Heart right ventricle (tissue), 16 donors: ENCODE data around the gene SHROOM3. TPM values are rescaled to one million over a fixed set of nuclear protein-coding genes. Genes with fewer than 3 reads are reported as not detected.
A peak's percentile ranks its signal among the peaks of the same experiment; 100 is the strongest.
"Not testable (repeated sequence)": the region's sequence is repeated elsewhere in the genome, so short reads cannot be mapped to it uniquely, and the experiment has no call there.

Source experiments
- ATAC-seq, 8 donors: fragments of 200-7000 bp; cut with Tn5 transposase; one replicate each; pipeline ENCODE4 v1.9.1; 2020; ENCODE audit warnings: mild to moderate bottlenecking in 8 of 8, moderate library complexity in 8 of 8, moderate number of reproducible peaks in 1 of 8
- DNase-seq, 2 donors: peaks; one replicate each; pipeline ENCODE4 v3.0.0-alpha.2; 2020
- H3K27ac ChIP-seq, 10 donors: fragments of 200-600 bp; sonication (generic) in 2 of 10; one replicate each; pipeline versions ENCODE4 v1.5.0 to v1.8.0; 2020 to 2022; ENCODE audit warnings: mild to moderate bottlenecking in 3 of 10
- H3K27me3 ChIP-seq, 7 donors: fragments of 200-600 bp; one replicate each; pipeline ENCODE4 v1.8.0; 2021 to 2022; ENCODE audit warnings: mild to moderate bottlenecking in 2 of 7
- H3K36me3 ChIP-seq, 9 donors: fragments of 200-600 bp; sonication (generic) in 1 of 9; one replicate each; pipeline versions ENCODE4 v1.5.0 to v1.8.0; 2020 to 2022; ENCODE audit warnings: mild to moderate bottlenecking in 2 of 9
- H3K4me1 ChIP-seq, 9 donors: fragments of 200-600 bp; sonication (generic) in 1 of 9; one replicate each; pipeline versions ENCODE4 v1.5.0 to v1.8.0; 2020 to 2022; ENCODE audit warnings: mild to moderate bottlenecking in 4 of 9
- H3K4me3 ChIP-seq, 10 donors: fragments of 200-600 bp; sonication (generic) in 2 of 10; one replicate each; pipeline versions ENCODE4 v1.5.0 to v1.8.0; 2020 to 2022; ENCODE audit warnings: mild to moderate bottlenecking in 7 of 10, moderate library complexity in 2 of 10
- H3K9me3 ChIP-seq, 11 donors: fragments of 200-600 bp in 10 of 11; sonication (generic) in 2 of 11; one replicate each; pipeline versions ENCODE4 v1.5.0 to v1.8.0; 2013 to 2022; ENCODE audit warnings: mild to moderate bottlenecking in 2 of 11, control low read depth in 1 of 11, moderate library complexity in 1 of 11
- WGBS, 2 donors: extraction: QIAGEN DNeasy Blood & Tissue Kit; methylation state at CpG; one replicate each; pipeline ENCODE4 v1.1.7; 2013; ENCODE audit warnings: inconsistent platforms in 1 of 2; 5-methylcytosine and 5-hydroxymethylcytosine counted together
- intact Hi-C, 10 donors: fragments of 100-400 bp; cut with DNase I; formaldehyde crosslinking; loops; one replicate each; pipeline versions ENCODE4 v1.11.1 to v1.14.2; 2022
- polyA plus RNA-seq, 2 donors: library from polyadenylated mRNA; stranded (reverse); fragments of 200-250 nt; gene quantifications; one replicate each; pipeline ENCODE4 v1.2.3, GENCODE V29; 2013
- total RNA-seq, 10 donors: library from RNA; stranded (reverse); fragmentation: NEBNext Ultra II Directional in 3 of 10; extraction: Animal tissue kit (Norgen Biotek cat#: 25700) in 3 of 10; gene quantifications; one replicate each; pipeline versions ENCODE4 v1.2.1 to v1.2.4, GENCODE V29; 2021 to 2023
- TF ChIP-seq, protein P1 (sequence below), 9 donors: fragments of 200-600 bp; sonication (generic) in 2 of 9; IDR thresholded peaks; one replicate each; pipeline versions ENCODE4 v1.5.0 to v1.8.0; 2021 to 2022; ENCODE audit warnings: antibody characterized with exemption in 9 of 9, mild to moderate bottlenecking in 5 of 9, moderate library complexity in 1 of 9
- donor health status: Arrhythmogenic right ventricular cardiomyopathy.
- donor health status: ischemic (EF 13 %, LVEDD 7.1; RV severe dilation, severe dysfunction).
- donor health status: healthy with polysubstance abuse.
- donor health status: DM: no; HTN: yes; CAD: no.
- donor health status: DM: no; HTN: no; CAD: no.
- donor health status: ischemic (EF 25% LVEDD 6.9; RV normal size, moderate dysfunction).
- donor health status: ischemic (EF 25% LVEDD 5.7; RV mildly dilated, moderate dysfunction).
- donor health status: healthy.
- donor health status: DM: yes; HTN: yes; CAD: no.
- donor health status: Ischemic cardiomyopathy.
- donor health status: ischemic (EF 35%, LVEDD 5.7; RV mildly dilated, moderate dysfunction).
- donor health status: nonischemic (EF 11% LVEDD 7.7; RV severe dilation, severe dysfunction).
- donor health status: DM: yes; HTN: yes; CAD: no.
- donor health status: PGD.
- donor health status: ischemic (EF 29% LVEDD 5.4; RV normal size, mild dysfunction).
- donor health status: nonischemic (EF 23%, LVEDD 6.1; RV moderate dilation, normal function).

The SHROOM3 gene
- total and polyA plus RNA-seq, 12 donors = 1.7 to 33.3 (median 15.9) TPM

DNA sequence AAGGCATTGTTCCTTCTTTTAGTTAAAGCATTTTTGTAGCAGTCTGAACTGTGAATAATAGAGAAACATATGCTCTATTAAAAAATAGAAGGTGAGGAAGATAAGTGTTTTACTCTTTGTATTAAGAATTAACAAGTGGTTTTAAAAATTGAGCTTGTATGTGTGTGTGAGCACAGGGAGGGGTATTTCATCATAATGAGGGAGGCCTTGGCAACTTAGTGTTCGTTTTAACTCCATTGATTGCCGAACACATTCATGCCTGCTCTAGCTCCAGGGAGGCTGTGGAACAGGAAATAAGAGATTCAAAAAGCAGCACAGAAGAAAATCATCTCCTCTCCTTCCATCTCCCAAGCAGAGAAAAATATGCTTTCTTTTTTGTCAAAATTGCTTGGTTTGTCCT lies 14.8 kb downstream of the SHROOM3 start:
- intact Hi-C loops = loop anchor here in 1 of 10 donors (5.0 kb wide), 1 partner anchor 37 kb away; no protein-coding TSS in a partner anchor
- WGBS, 2 donors = 35 to 55% methylated on average over 2 of the region's 2 CpGs
- Histone ChIP-seq H3K36me3 (no peaks in the 10 kb centered on the region), H3K27me3 (no peaks in the 10 kb centered on the region), H3K9me3 (no peaks in the 10 kb centered on the region), H3K27ac (peak overlapping the region in 3 of 10 donors; percentile 17 to 56 (median 41)), H3K4me1 (peaks cover 0 to 14% (median 5%) of the 10 kb centered on the region in 9 donors), H3K4me3 (no peak overlapping the region)
- TF ChIP-seq, protein P1, sequence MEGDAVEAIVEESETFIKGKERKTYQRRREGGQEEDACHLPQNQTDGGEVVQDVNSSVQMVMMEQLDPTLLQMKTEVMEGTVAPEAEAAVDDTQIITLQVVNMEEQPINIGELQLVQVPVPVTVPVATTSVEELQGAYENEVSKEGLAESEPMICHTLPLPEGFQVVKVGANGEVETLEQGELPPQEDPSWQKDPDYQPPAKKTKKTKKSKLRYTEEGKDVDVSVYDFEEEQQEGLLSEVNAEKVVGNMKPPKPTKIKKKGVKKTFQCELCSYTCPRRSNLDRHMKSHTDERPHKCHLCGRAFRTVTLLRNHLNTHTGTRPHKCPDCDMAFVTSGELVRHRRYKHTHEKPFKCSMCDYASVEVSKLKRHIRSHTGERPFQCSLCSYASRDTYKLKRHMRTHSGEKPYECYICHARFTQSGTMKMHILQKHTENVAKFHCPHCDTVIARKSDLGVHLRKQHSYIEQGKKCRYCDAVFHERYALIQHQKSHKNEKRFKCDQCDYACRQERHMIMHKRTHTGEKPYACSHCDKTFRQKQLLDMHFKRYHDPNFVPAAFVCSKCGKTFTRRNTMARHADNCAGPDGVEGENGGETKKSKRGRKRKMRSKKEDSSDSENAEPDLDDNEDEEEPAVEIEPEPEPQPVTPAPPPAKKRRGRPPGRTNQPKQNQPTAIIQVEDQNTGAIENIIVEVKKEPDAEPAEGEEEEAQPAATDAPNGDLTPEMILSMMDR (IDR thresholded peaks at IDR 0.05) = no peak
- ATAC-seq = peak in 3 of 8 donors; percentile 55 to 80 (median 58)
- no peak for DNase-seq

DNA sequence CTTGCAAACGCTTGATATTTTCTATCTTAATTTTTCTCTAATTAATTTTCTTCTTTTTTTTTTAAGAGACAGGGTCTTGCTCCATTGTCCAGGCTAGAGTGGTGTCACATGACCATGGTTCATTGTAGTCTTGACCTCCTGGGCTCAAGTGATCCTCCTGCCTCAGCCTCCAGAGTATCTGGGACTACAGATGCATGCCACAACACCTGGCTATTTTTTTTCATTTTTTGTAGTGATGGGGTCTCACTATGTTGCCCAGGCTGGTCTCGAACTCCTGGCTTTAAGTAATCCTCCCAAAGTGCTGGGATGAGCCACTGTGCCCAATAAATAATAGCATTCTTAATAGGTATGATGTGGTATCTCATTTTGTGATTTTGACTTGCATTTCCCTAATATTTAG lies 18.2 kb downstream of the SHROOM3 start:
- Histone ChIP-seq H3K36me3 (no peaks in the 10 kb centered on the region), H3K27ac (no peak overlapping the region), H3K9me3 (no peaks in the 10 kb centered on the region), H3K4me3 (no peak overlapping the region), H3K27me3 (no peaks in the 10 kb centered on the region), H3K4me1 (peaks cover 0 to 5% (median 0%) of the 10 kb centered on the region in 9 donors)
- 84 to 91% methylated on average over 2 of the region's 2 CpGs for WGBS, 2 donors
- TF ChIP-seq, protein P1 (IDR thresholded peaks at IDR 0.05) = no peak
- no peak for DNase-seq
- intact Hi-C loops = no loop called here
- no peak for ATAC-seq

DNA sequence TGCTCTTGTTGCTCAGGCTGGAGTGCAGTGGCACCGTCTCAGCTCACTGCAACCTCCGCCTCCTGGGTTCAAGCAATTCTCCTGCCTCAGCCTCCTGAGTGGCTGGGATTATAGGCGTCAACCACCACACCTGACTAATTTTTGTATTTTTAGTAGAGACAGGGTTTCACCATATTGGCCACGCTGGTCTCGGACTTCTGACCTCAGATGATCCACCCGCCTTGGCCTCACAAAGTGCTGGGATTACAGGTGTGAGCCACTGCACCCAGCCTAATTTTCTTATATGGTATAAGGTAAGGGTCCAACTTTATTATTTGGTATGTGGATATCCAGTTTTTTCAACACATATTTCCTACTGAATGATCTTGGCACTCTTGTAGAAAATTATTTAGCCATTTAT lies 19.0 kb downstream of the SHROOM3 start:
- H3K27ac ChIP-seq, DNase-seq, H3K27me3 ChIP-seq, H3K4me3 ChIP-seq, intact Hi-C loops, H3K4me1 ChIP-seq, H3K9me3 ChIP-seq, H3K36me3 ChIP-seq, ATAC-seq: not testable (repeated sequence)
- 95 to 96% methylated on average over 6 of the region's 6 CpGs for WGBS, 2 donors

DNA sequence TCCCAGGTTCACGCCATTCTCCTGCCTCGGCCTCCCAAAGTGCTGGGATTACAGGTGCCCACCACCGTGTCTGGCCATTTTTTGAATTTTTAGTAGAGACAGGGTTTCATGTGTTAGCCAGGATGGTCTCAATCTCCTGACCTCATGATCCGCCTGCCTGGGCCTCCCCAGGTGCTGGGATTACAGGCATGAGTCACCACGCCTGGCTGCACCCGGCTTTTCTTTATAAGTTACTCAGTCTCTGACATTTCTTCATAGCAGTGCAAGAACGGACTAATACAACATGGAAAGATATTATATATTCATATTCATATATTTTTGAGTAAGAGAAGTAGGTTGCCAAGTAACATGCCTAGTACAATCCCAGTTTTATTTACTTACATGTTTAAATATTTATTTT lies 22.9 kb downstream of the SHROOM3 start:
- Histone ChIP-seq H3K27ac (no peak overlapping the region), H3K4me1 (peaks cover 0 to 13% (median 9%) of the 10 kb centered on the region in 9 donors), H3K9me3 (peaks cover 0 to 3% (median 0%) of the 10 kb centered on the region in 11 donors), H3K4me3 (no peak overlapping the region), H3K27me3 (no peaks in the 10 kb centered on the region), H3K36me3 (no peaks in the 10 kb centered on the region)
- intact Hi-C loops = no loop called here
- WGBS, 2 donors = 81 to 97% methylated on average over 7 of the region's 7 CpGs
- ATAC-seq = no peak
- TF ChIP-seq, protein P1 (IDR thresholded peaks at IDR 0.05) = no peak
- no peak for DNase-seq

DNA sequence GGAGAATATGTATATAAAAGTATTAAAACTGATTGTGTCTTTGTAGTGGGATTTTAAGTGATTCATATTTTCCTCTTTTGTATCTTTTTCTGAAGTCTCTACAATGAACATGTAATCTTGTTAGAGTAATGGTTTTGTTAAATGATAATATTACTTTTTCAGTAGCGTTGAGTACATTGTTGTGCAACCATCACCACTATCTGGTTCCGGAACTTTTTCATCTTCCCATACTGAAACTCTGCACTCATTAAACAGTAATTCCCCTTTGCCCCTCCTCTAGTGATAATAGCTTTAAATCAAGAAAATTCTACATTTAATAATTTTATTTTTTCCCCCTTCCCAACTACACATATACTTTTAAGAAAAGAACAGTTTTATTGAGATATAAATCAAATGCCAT lies 23.3 kb downstream of the SHROOM3 start:
- Histone ChIP-seq H3K4me3 (no peak overlapping the region), H3K9me3 (peaks cover 0 to 7% (median 0%) of the 10 kb centered on the region in 11 donors), H3K27ac (peak overlapping the region in 1 of 10 donors; percentile 70), H3K36me3 (no peaks in the 10 kb centered on the region), H3K27me3 (no peaks in the 10 kb centered on the region), H3K4me1 (peaks cover 0 to 13% (median 9%) of the 10 kb centered on the region in 9 donors)
- intact Hi-C loops = no loop called here
- ATAC-seq (no peak), DNase-seq (no peak)
- WGBS, 2 donors = 80 to 84% methylated on average over 2 of the region's 2 CpGs
- TF ChIP-seq, protein P1 (IDR thresholded peaks at IDR 0.05) = no peak
